Measurements from ENCODE around the gene ANKRD9.

ANKRD9 gene

DNA sequence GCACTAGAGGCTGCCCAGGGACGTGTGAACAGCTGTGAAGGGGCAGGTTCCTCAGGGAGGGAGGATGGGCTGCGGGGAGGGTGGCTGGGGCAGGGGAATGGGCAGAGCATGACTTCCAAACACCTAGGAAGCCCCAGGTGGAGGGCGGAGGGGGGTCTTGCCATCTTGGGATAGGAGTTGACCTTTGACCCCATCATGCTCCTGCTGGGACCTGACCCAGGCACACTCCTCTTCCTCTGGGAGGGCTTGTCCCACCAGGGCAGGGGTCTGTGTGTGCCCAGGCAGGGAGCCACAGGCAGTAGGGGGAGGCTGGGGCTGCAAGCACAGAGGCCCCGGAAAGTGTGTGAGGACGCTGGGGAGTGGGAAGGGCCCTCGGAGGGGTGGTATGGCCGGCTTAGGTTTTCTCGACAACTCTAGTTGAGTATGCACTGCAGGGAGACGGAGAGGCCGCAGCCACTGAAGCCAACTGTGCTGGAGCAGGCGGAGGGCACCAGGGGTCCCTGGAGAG, 3.3 kb upstream of the ANKRD9 start:
- no peak for DNase-seq

DNA sequence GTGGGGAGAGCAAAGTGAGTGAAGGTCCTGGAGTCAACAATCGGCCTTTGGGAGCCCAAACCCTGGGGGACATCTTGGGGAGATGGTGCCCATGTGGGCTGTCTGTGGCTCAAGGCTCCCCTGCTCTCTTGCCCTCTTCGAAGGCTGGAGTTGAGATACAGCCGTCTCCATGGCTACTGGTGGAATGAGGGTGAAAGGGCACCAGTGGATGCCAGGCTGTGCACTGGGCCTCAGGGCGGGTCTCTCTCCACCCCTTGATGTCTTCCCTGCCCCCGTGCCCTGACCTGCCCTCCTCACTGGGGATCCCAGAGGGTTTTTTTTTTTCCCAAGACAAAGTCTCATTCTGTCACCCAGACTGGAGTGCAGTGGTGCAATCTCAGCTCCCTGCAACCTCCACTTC, 2.0 kb upstream of the ANKRD9 start:
- DNase-seq: no peak

DNA sequence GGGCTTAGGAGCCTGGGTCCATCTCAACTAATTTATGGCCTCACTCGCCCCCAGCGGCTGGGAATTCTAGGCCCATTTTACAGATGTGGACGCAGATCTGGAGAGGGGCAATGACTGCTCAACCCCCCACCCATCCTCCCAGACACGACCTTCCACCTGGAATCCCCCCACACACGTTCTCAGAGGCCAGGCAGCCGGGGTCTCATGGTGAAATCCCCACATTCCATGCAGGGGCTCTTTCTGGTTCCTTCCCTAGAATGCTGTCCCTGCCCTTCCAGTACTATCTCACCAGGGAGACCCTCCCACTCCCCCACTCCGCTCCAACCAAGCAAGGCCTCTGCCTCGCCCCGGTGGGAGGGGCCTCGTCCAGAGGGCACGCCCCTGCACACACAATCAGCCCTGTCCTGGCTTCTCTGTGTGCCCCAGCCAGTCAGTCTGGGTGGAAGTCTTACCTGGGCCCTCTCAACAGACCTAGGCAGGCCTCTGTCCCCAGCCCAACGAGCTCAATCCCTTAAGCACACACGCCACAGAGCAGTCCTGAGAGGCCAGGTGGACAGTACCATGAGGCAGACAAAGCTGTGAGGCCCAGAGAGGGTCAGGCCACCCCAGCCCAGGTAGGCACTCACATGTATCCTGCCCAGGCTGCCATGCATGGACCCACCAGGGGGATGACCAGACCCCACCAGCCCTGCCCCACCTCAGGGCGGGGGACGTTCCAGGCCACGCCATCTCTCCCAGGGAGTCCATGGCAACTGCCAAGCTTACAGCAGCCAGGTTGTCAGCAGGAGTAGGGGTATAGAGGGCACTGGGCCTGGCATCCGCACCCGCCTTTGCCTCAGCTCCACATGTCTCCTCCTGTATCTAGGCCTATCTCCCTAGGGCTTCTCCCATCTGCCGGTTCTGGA, 1.3 kb upstream of the ANKRD9 start:
- DNase-seq: no peak

DNA sequence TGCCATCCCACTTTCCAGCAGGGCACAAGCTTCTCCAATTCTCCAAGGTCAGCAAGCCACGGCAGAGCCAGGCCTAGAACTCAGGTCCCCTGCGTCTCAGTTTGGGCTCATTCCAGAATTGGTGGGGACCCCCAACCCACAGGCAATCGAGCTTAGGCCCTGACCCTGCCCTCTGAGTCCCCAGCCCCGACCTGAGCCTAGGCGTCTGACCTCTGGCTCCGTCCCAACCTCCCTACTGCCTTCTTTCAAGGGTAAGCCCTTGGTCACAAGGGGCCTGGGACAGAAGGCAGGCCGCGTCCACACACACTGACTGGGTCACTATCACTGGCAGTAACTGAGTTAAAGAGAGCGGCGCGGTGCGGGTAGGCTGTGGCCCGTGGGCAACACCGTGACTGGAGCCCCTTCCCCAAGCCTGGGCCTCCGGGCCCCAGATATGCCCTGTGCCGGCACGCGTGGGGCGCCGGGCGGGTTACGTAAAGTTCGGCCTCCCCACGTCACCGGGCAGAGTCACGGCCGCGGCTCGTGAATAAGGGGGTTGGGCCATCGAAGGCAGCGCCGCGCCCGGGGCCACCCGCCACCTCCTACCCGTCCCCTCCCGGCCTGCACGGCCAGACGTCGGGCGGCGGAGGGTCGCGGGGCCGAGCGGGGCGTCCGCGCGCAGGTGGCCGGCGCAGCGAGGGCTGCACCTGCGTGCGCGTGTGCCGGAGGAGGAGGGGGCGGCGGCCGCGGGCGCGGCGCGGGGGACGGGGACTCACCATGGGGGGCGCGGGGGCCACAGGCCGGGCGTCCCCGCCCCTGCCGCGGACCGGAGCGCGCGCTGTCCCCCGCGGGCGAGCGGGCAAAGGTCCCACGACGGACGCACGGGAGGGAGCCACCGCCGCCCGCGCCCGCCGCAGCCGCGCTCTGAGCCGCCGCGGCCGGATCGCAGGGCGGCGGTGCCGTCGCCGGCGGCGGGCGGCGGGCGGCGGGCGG, 516 bp downstream of the ANKRD9 start:
- DNase-seq: no peak

DNA sequence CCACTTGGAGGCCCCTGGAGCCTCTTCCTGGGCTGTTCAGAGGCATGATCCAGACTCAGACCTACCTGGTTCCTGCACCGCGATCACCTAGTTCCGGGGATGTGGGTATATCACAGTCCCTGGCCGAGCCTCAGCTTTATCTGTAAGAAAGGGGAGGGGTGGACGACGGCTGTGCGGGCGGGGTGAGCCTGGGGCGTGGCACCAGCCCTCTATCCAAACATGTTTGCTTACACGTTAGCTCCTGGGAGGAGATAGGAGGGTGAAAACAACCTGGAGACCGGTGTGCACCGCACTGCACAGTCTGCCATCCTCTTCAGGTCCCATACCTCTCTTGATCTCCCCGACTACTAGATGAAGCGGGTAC, 1.2 kb downstream of the ANKRD9 start:
- peak; percentile 70 for DNase-seq

DNA sequence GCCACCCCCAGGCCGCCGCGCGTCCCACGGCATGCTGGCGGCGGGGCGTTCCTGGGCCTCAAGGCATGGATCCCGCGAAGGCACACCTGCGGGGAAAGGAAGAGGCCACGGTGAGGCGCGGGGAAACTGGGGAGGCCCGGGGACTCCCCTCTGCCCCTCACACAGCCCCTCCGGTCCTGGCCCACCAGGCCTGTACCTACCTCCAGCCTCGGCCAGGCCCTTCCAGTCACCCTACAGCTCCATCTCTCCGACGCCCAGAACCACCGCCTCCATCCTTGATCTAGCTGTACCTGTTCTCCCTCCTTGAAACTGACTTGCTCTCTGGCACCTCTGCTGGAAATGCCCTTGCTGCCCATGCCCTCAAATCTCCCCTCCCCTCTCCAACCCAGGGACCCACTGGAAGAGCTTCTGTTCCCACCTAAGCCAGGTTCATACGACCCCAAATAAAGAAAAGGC, 1.7 kb downstream of the ANKRD9 start:
- DNase-seq: no peak

DNA sequence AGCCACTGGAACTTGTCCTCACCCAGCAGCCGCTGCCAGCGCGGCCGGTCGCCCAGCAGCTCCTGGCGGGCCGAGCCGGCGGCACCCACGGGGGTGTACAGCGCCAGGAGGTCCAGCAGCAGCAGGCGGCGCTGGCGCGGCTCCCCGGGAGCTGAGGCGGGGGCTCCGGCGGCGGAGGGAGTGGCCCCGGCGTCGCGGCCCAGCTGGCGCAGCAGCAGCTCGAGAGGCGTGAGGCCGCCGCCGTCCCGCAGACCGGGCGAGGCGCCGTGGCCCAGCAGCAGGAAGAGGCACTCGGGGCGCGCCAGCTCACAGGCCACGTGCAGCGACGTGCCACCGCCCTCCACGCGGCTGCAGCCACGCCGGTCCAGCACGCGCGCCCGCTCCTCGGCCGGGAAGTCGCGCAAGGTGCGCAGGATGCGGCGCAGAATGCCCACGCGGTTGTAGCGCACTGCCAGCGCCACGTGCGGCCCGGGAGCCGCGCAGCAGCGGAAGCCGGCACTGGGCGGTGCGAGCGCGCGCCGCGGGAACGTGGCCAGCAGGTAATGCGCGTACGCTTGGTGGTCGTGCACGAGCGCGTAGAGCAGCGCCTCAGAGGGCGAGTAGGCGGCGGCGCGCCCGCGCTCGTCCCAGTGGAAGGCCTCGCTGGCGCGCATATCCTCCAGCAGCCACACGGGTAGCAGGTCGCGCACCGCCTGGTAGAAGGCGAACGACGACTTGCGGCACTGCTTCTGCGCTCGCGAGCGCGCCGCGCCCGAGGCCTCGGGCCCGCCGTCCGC, 2.3 kb downstream of the ANKRD9 start:
- DNase-seq: no peak

DNA sequence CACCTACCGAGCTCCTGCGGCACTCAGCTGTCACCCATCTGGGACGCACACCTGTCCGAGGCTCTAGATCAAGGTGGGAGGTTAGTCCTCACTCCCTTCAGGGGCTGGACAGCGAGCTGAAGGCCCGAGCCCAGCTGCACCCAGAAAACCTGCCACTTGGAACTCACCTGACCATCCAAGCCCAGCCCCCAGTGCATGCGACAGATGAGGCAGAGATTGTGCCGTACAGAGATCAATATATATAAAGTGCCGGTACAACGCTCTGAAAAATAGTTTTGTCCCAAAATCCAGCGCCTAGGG, 3.0 kb downstream of the ANKRD9 start:
- DNase-seq: no peak

DNA sequence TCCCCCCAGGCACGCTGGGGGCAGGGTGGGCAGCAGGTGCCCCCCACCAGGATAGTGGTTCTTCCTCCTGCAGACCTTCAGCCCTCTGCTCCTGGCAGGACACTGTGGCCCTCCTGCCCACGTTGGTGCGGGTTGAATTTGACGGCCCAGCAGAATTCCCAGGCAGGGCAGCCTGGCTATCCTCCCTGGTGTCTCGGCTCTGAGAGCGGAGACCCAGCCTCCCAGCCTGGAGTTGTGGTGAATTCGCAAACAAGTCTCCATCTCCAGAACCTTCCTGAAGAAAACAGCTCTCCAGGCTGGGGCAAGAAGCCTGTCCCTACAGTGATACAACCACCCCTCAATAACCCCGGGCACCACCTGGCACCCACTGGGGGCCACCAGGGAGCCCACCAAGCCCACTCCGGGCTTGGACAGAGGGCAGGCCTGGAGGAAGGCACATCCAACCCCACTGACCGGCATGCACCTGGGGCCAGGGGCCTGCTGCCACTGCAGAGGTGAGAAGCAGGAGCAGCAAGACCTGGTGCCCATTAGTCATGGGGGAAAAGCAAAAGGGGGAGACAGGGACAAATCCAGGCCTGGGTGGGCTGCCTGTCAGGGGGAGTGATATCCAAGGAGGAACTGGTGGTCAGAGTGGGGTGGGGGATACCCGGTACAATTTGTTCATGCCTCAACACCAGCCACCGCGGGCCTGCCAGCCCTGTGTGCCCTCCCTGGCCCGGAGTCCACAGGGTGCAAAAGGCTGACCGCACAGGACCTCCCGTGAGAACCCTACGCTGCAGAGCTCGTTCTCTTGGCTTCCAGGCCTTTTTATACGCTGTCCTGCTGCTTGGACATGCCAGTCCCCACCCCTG, 3.6 kb downstream of the ANKRD9 start:
- no peak for DNase-seq

DNA sequence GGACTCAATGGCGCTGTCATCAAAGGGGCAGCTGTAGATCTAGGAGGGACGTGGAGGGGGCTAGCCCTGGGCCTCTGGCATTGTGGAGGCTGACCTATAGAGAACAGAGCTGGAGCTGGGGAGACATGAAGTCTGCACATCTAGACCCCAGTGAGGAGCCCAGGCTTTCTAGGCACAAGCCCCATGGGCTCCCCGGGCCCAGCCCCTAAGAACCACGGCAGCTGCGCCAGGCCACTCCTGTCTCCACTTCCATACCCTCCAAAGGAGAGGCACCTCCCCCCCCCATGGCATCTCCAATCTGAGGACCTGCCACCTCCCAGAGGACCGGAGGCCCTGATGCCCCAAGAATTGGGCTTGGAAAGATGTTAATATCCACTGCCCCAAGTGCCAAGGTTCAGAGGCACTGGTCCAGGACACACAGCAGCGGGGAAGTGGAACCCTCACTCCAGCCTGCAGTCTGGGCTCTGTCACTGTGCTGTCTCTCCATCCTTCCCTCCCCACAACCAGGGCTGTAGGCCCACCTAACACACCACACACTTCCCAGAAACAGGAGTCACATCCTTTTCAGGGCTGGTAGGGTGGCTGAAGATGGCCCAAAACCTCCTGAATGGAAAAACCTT, 4.5 kb downstream of the ANKRD9 start:
- DNase-seq: no peak

DNA sequence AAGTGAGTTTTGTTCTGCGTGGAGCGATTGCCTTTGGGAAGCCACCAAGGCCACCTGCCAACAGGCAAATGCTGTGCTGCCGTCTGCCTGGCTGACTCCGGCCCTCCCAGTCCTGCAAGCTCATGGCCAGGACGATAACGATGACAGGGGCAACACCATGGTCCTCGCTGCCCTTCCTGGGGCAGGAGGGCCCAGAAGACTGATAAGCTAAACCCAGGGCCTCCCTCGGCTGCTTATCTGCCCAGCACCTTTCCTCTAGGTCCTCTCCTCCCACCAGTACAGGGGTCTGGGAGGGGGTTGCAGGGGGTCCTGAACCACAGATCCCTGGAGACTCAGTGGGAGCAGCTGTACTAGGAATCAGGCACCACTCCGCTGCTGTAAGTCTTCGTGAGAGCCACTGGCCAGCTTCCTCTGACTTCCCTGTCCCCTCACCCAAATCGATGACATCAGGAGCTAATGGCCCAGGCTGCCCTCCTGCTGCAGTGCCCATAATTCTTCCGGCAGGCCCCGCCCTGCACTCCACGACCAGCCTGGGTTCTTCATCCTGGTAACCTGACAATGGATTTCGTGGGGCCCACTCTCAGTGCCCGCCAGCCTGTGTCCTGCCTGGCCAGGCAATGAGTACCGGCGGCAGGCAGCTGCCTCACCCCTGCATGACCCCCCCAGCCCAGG, 5.1 kb downstream of the ANKRD9 start:
- no peak for DNase-seq

DNA sequence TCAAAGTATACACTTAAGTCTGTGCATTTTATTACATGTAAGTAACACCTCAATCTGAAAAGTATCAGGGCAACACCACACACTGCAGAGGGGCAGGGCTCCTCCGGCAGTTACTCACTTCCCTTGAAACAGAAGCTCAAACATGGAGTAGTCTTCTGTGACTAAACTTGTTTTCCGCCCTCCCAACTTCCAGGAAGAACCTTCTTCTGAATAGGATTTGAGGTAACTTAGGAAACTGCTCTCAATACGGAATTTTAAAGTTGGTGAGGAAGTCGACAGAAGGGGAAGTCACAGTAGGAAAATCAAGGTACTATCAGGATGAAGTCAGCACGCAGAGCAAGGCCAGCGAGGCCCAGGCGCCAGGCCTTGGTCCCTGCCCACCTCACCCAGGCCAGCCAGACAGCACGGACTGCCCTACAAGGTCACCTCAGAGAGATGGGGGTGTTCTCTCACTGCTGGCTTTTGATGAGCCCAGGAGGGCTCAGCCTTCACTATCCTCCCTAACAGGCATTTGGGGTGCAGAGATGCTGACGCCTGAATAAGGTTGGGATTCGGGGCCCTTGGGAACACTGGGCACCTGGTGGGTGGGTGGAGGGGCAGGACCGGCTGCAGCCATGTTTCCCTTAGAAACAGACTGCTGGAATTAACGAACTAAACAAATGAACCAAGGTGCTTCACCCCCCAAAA, 5.8 kb downstream of the ANKRD9 start:
- DNase-seq: no peak

DNA sequence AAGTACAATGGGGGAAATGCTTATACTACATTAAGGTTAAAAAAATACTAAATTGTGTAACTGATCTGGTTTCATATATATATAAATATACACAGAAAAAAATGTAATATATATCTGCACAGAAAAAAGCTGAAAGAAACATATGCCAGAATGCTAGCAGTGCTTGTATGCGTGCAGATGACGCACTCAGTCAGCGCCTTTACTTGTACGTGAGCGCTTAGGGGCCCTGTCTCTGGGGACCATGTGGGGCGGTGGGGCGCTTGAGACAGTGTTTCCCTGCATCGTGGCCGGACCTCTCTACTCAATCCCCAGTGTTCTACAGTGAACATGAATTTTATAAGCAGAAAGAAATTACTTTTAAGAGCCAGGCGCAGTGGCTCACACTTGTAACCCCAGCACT, 7.0 kb downstream of the ANKRD9 start:
- no peak for DNase-seq

DNA sequence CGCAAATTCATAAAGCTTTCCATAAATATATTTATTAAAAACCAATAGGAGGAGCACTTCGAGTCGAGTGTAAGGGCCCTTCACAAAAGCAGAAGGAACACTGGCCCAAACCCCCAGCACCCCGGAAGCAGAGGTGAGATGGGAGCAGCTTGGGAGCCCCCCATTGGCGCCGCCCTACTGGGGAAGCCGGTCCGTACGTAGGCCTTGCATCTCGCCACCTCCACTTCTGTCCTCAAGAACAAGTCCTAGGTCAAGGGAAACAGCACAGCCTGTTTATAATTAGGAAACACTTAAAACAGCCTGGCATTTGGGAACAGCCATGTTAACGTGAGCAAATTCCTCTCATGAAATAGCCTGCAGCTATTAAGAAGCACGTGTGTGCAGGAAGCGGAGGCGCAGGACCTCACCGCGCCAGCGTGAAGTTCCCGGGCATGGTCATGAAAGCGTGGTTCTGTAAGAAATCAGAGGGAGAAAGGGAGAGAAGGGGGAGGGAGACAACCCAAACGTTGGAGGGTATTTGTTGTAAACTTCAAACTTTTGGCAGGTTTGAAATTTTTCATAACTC, 7.7 kb downstream of the ANKRD9 start:
- no peak for DNase-seq

DNA sequence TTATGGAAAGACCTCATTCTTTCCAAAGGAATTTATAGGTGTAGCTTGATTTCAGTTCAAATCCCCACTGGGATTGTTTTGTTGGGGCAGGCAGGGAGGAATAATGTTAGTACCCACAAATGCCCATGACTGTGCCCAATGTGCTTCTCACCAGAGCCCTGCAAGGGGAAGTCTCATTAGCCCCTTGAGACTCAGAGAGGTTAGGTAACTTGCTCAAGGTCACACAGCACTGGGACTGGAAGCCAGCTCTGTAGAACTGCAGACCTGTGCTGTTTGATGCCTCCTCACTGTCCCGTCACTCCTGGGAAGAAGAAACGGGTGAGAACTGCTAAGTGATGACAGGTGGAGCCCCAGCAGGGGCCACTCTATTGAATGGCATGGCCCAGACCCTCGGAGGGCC, 8.9 kb downstream of the ANKRD9 start:
- DNase-seq: no peak

DNA sequence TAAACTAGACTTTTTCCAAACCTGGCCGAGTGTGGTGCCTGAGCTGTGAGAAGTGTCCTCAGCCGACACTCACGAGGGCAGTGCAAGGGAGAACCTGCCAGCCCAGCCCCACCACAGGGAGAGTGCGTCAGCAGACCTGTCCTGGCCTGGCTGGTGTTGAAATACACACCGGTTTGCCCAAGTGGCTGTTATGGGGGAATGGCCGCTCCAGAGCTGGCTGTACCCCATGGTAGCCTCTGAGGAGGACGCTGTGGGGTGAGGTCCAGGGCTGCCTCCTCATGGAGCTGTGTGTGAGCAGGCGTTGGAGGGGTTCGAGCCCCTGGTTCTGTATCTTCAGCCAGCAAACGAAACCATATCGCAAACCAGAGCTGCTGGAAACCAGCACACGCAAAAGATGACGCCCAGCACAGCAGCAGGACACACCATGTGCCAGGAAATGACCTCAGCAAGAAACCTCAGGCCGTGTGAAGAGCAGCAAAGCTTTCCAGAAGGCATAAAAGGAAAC, 9.4 kb downstream of the ANKRD9 start:
- no peak for DNase-seq

DNA sequence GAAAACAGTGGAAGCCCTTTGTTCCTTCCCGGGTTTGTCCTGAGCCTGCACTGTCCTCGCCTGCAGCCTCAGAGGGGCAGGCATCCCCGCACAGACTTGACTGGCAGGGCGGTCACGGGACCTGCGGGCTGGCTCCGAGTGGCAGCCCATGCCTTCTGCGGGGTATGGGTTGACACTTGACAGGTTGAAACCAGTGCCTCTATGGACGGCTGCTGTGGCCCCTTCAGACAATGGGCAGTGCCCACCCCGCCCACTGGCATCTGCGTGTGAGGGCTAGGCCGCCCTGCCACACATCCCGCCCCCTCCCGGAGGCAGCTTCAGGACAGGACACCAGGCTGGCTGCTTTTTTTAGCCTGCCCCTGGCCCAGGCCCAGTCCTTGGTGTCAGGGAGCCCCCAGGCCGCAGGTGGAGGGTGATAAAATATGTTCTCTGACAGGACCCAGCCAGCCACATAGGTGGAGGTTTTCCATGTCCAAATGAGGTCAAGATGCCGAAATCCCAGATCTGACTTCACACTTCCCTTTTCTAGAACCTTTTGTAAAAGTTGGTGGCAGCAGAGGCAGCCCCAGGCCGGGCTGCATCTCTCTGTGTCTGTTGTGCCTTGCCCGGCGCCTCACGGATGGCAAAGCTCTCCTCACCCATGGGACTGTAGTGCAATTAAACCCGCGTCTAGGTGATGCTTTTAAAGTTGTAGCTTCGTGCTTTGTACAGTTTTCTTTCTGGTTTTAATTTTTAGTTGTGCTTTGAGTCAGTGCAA, 10.0 kb downstream of the ANKRD9 start:
- no peak for DNase-seq

DNA sequence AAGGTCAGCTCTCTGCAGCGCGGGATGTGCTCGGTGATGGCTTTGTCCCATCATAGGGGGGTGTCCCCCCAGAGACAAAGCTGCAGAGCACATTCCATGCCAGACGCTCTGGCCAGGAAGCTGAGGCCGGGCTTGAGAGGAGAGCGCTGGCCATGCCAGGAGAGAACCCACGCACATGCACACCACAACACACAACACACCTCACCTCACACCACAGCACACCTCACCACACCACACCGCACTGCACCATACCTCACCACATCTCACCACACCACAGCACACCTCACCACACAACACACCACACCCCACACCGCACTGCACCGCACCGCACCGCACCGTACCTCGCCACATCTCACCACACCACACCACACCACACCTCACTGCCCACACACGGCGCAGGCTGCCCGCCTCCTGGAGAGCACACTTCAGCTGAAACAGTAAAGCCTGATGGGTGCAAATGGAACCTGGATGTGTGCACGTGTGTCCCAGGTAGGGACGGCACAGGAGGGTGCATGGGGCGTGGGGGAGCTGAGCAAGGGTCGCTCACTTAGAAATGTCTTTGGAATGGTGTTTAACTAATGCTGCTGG, 10.8 kb downstream of the ANKRD9 start:
- DNase-seq: no peak
